HG02571 (cell line): ENCODE results near the gene GTF2I.
"Not testable (repeated sequence)": the region's sequence is repeated elsewhere in the genome, so short reads cannot be mapped to it uniquely, and the experiment has no call there.

Source experiments
- ATAC-seq: cut with Tn5 transposase; IDR thresholded peaks from one replicate; pipeline ENCODE4 v1.9.1; 2021; ENCODE audit warnings: mild to moderate bottlenecking, moderate library complexity; ENCODE audit not compliant: unreplicated experiment

The GTF2I gene

GRCh38 chr7:74657692-74658177 lies at the start of gene GTF2I:
Gene GTF2I, plus strand, starts transcription at chr7:74657718. Its CDS starts 31,411 bp downstream, at chr7:74689129.
- ATAC-seq: peak; percentile 15

- no peak for ATAC-seq
Measured at GRCh38 chr7:74612015-74612829, 45.3 kb upstream of the GTF2I start.

GRCh38 chr7:74615933-74616780 lies 41.4 kb upstream of the GTF2I start:
- ATAC-seq: no peak

DNA sequence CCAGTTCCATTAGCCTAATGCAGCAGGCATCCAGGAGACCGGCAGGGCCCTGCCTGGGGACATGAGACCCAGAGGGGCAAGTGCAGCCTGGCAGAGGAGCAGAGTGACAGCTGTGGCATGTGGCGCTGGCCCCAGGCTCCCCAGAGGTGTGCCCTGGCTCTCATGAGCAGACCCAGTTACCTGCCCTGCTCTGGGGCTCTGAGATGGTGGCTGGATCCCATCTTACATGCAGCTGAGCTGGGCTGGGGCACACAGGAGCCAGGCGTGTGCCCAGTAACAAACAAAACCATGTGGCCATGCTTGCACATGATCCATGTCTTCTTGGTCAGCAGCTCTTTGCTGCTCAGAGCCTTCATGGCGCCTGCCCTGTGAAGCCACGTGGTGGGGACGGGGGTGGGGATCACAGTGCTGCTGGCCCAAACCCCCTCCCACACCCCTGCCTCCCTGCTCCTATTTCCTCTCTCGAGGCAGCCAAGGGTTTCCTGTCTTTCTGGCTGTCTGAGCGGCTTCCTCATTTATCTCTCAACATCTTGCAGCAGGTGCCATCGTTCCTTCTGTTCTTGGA lies 40.3 kb upstream of the GTF2I start:
- ATAC-seq: no peak

DNA sequence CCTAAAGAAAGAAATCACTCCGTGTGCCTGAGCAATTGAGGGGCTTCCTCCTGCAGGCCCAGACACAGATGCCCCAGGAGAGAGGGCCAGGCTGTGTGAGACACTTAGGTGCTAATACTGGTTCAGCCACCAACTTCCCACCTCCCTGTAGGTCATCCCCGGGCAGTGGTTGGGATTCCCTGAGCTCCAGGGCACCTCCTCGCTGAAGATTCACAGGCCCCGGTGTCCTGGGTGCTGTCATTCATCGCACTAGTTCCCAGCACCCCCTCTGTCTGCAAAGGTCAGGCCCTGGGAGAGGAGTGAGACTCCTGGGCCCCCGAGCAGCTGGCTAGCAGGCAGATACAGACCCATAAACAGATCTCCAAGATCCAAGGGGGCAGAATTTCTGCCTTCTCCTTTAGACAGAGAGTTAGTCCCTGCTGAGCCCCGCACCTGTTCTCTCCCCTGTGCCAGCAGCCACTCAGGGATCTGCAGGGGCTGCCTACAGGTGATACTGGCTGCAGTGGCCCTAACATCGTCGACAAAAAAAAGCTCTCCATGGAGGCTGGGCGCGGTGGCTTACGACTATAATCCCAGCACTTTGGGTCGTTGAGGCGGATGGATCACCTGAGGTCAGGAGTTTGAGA lies 38.2 kb upstream of the GTF2I start:
- no peak for ATAC-seq

- ATAC-seq: no peak
Measured at GRCh38 chr7:74622228-74622749, 35.2 kb upstream of the GTF2I start.

DNA sequence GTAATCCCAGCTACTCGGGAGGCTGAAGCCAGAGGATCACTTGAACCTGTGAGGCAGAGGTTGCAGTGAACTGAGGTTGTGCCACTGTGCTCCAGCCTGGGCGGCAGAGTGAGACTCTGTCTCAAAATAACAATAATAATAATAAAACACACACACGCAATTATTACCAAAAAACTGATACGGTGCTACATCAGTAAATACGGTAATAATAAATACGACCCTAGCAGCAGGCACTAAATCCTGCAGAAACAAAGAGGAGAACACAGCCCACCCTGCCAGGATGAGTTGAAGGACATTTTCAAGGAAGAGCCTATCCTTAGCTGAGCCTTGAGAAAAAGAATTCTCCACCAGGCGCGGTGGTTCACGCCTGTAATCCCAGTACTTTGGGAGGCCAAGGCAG lies 34.4 kb upstream of the GTF2I start:
- no peak for ATAC-seq

DNA sequence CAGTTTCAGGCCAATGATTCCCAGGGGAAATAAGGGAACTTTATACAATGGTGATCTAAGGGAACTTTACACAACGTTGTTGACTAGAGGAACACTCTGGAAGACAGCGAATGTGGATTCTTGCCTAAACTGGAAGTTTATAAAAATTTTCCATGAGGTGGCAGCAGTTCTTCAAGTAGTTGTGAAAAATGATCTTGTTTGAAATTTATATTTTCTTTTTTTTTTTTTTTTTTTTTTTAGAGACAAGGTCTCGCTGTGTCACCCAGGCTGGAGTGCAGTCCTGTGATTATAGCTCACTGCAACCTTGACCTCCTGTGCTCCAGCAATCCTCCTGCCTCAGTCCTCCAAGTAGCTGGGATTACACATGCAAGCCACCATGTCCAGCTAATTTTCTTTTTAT lies 32.1 kb upstream of the GTF2I start:
- ATAC-seq: no peak

GRCh38 chr7:74627661-74628411 lies 29.7 kb upstream of the GTF2I start:
- no peak for ATAC-seq

DNA sequence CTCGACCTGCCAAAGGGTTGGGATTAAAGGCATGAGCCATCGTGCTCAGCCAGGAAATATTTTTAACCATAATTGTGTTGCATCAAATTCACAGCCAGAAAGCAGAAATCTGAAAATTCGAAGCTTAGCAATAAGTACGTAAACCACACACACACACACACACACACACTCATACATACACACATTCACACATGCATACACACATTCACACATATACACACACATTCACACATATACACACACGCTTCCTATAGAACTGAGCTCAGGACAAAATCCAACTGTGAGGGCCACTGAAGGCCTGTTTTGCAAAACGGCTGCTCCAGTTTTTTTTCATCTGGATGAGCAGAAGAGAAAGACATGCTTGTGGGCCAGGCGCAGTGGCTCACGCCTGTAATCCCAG lies 25.0 kb upstream of the GTF2I start:
- ATAC-seq: no peak

DNA sequence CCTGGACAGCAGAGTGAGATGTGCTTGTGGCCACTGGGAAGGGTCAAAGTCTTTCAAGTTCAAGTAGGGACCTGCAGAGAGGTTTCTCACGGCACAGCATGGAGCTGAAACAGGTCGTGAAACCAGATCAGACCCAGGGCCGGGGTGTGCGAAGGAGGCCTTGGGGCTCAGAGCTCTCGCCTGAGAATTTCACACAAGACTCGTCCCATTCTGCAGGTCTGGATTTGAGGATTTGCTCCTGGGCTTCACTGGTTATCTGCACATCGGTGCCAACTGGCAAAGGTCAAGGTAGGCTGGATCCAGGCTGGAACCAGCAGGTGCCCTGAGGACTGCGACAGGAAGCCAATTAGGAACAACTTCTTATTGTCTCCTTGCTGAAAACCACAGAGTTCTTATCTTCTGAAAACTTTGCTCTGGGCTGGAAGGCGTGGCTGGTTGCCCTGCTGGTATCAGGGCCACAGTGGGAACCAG lies 24.0 kb upstream of the GTF2I start:
- no peak for ATAC-seq

DNA sequence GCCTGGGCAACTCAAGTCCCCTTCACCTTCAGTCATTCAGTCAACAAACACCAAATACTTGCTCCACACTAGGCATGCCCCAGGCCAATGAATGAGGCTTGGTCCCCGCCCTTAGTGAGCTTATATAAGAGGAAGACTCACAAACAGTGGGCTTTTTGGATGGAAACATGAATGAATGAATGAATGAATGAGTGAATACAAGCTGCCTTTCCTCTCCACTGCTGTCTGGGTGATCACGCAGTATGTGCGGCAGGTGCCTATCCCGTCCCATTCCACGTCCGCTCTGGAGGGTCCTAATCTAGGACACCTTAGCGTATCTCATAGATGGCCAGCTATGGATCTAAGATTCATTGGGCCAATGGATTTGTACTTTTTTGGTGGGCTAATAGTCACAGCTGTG lies 19.8 kb upstream of the GTF2I start:
- ATAC-seq: no peak

GRCh38 chr7:74650055-74650454 lies 7.5 kb upstream of the GTF2I start:
- ATAC-seq: peak; percentile 89

DNA sequence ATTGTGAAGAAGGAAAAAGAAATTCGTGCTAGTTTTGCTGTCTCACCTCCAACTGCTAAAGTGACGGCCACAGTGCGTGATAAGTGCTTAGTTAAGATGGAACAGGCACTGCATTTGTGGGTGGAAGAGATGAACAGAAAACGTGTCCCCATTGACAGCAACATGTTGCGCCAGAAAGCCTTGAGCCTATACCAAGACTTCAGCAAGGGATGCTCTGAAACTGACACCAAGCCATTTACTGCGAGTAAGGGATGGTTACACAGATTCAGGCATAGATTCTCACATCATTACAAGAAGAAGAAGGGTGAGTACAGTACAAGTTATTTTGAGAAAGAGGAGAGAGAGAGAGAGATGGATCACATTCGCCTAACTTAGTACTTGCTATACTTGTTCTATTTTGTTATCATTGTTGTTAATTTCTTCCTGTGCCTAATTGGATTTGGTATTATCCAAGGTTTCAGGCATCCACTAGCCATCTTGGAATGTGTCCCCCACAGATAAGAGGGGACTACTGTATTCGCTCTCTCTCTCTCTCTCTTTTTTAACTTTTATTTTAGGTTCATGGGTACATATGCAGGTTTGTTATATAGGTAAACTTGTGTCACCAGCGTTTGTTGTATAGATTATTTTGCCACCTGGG lies 6.9 kb upstream of the GTF2I start:
- peak; percentile 59 for ATAC-seq

DNA sequence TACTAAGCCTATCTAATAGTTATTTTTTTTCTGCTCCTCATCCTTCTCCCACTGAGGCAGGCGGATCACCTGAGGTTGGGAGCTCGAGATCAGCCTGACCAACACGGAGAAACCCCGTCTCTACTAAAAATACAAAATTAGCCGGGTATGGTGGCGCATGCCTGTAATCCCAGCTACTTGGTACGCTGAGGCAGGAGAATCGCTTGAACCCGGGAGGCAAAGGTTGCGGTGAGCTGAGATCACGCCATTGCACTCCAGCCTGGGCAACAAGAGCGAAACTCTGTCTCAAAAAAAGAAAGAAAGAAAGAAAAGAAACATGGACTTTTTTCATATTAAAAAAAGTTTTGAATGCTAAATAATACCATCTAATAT lies 6.4 kb upstream of the GTF2I start:
- not testable (repeated sequence) for ATAC-seq

DNA sequence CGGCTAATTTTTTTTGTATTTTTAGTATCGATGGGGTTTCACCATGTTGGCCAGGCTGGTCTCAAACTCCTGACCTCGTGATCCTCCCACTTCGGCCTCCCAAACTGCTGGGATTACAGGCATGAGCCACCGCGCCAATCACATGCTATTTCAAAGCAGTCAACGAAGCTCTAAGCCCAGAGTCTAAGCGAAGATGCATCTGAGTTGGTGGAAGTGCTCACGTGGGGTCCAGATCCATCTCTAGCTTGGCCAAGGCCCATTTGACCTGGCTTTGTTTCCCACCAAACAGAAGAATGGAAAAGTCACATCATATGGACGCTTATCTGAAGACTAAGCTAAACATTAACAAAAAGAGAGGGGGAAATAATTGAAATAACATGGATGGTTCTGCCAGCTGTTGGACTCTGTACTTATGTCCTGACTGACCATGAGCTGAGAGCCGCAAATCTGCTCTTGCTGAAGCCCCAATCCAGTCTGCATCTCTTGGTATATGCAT lies 3.8 kb upstream of the GTF2I start:
- ATAC-seq: no peak

DNA sequence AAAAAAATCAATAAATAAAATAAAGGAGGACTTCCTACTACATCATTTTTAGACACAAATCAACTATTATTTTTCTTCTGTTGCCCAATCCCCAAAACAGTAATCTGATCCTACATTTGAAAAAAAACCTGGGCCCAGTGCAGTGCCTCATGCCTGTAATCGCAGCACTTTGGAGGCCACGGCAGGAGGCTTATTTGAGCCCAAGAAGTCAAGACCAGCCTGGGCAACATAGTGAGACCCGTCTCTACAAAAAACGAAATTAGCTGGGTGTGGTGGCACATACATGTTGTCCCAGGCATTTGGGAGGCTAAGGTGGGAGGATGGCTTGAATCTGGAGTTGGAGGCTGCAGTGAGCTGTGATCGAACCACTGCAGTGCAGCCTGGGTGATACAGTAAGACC lies 2.7 kb upstream of the GTF2I start:
- no peak for ATAC-seq

GRCh38 chr7:74655324-74655723 lies 2.2 kb upstream of the GTF2I start:
- ATAC-seq: no peak

GRCh38 chr7:74655768-74656440 lies 1.6 kb upstream of the GTF2I start:
- no peak for ATAC-seq
